Spleen (tissue), 7 donors: ENCODE measurements around the gene DAD1.

Source experiments
- POLR2AphosphoS5 ChIP-seq, 3 donors: sonication (generic); formaldehyde crosslinking; IDR thresholded peaks; one replicate each; pipeline ENCODE4 v1.5.1; 2017; ENCODE audit warnings: antibody characterized with exemption in 3 of 3
- TF ChIP-seq, protein P1 (sequence below), 11 experiments: fragments of 200-600 bp in 7 of 11; fragments of 450-650 bp in 4 of 11; sonication (generic) in 4 of 11; IDR thresholded peaks in 8 of 11; conservative IDR thresholded peaks in 3 of 11; 1 replicate in 7 of 11; 2 replicates in 4 of 11; pipeline versions ENCODE4 v1.4.0 to v1.8.0; 2016 to 2021; ENCODE audit warnings: antibody characterized with exemption in 11 of 11, inconsistent platforms in 4 of 11, mild to moderate bottlenecking in 1 of 11
- donor health status: DM: no; HTN: no; CAD: no; lungs with moderate emphysema.
- donor health status: DM: no; HTN: no; CAD: no.
- donor health status: DM: no; HTN: no; CAD: no.

DNA sequence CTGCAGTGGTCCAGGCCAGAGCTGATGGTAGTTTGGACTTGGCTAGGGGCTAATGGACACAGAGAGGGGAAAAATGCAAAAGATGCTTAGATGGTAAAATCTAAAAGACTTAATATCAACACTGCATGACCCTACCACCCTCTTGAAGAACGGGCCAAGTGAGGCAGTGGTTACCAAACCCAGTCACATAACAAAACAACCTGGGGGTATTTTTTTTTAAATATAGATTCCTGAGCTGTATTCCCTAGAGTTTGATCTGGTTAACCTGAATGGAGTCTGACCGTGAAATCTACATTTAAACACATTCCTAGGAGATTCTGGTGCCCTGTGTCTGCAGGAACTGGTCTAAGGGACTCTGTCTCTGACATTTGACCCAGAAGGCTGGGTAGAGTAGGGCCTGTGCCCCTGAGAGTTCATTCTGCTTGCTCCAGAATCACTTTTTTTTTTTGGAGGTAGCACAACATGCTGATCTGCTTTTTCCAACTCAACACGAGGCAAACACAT lies 24.8 kb upstream of the DAD1 start:
- TF ChIP-seq, protein P1, sequence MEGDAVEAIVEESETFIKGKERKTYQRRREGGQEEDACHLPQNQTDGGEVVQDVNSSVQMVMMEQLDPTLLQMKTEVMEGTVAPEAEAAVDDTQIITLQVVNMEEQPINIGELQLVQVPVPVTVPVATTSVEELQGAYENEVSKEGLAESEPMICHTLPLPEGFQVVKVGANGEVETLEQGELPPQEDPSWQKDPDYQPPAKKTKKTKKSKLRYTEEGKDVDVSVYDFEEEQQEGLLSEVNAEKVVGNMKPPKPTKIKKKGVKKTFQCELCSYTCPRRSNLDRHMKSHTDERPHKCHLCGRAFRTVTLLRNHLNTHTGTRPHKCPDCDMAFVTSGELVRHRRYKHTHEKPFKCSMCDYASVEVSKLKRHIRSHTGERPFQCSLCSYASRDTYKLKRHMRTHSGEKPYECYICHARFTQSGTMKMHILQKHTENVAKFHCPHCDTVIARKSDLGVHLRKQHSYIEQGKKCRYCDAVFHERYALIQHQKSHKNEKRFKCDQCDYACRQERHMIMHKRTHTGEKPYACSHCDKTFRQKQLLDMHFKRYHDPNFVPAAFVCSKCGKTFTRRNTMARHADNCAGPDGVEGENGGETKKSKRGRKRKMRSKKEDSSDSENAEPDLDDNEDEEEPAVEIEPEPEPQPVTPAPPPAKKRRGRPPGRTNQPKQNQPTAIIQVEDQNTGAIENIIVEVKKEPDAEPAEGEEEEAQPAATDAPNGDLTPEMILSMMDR (IDR thresholded peaks at IDR 0.05 in 8 of 11, conservative IDR thresholded peaks at IDR 0.05 in 3 of 11): no peak
- TF ChIP-seq POLR2AphosphoS5 (IDR thresholded peaks at IDR 0.05): no peak
